NCI-H345 treated with DMSO at 0.1 percent for 48 hours (cell line): ENCODE measurements around the gene RAB4B.
"Not testable (repeated sequence)": the region's sequence is repeated elsewhere in the genome, so short reads cannot be mapped to it uniquely, and the experiment has no call there.

Source experiments
- DNase-seq: peaks from one replicate; lab custom pipeline; 2025; ENCODE audit not compliant: unreplicated experiment; lab: John Stamatoyannopoulos, UW

RAB4B gene

GRCh38 chr19:40842012-40842411, 64.0 kb downstream of the RAB4B start:
- DNase-seq, result not testable (repeated sequence)

- not testable (repeated sequence) for DNase-seq
Observed at GRCh38 chr19:40842997-40843652, 65.1 kb downstream of the RAB4B start.

GRCh38 chr19:40843653-40844052, 65.6 kb downstream of the RAB4B start:
- DNase-seq, result not testable (repeated sequence)
